Measurements from ENCODE around the gene PRDM4. TPM values are rescaled to one million over a fixed set of nuclear protein-coding genes. Genes with fewer than 3 reads are reported as not detected.

Gene PRDM4
- total RNA-seq, 3 donors from 2014 or later: 42.9 to 46.3 (median 44.6) TPM

- Mint-ChIP-seq H3K9me3 (no peaks in the 10 kb centered on the region), H3K4me1 (ENCODE audit: low read depth) (peaks cover 30% of the 10 kb centered on the region)
- no peak for ATAC-seq
Measured at GRCh38 chr12:107684990-107685359, 76.0 kb downstream of the PRDM4 start.

DNA sequence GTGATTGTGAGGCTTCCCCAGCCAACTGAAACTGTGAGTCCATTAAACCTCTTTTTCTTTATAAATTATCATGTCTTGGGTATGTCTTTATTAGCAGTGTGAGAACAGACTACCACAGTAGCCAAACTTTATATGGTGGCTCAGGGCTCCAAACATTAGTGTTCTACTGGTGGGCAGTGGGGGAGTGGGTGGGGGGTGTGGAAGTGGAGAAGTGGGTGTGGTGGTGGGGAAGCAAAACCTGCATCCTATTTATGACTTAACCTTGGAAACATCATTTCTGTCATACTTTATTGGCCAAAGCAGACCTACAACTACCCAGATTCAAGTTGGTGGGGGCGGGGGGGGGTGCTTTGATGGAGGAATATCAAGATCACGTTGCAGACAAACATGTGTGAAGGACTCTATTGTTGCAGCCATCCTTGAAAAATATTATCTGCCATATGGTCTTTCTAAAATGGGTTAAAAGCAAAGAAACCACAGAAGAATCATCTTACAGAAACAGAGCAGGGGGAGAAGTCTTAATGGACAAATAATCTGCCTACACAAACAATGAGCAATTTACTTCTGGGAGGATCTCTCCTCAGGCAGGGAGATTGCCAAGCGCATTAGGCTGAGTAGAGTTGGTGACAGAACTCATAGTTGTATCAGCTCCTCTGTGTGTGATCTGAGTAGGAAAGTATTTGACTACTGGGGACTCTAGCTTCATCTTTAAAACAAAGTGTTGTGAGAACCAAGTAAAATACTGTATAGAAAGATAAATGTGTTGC lies 76.7 kb downstream of the PRDM4 start:
- peak overlapping the region; percentile 90 for H3K4me3 Mint-ChIP-seq
- no peak for DNase-seq
- H3K9me3 Mint-ChIP-seq: no peaks in the 10 kb centered on the region
- ATAC-seq: no peak
- H3K27me3 Mint-ChIP-seq (ENCODE audit: low read depth): no peaks in the 10 kb centered on the region
- peaks cover 30% of the 10 kb centered on the region for H3K4me1 Mint-ChIP-seq (ENCODE audit: low read depth)
- peaks cover 11% of the 10 kb centered on the region for H3K36me3 Mint-ChIP-seq (ENCODE audit: insufficient read depth)

More at GRCh38 chr12:107684990-107685359, 76.0 kb downstream of the PRDM4 start:
- H3K4me3 Mint-ChIP-seq: peak overlapping the region; percentile 90
- DNase-seq: peak; percentile 20
- H3K36me3 Mint-ChIP-seq (ENCODE audit: insufficient read depth): peaks cover 17% of the 10 kb centered on the region
- no peaks in the 10 kb centered on the region for H3K27me3 Mint-ChIP-seq (ENCODE audit: low read depth)

Other genes starting within 250 kb of the PRDM4 start
- 100 to 1,000 TPM in 1 of 3 donors, 10 to 100 TPM in 2; 79.4 to 106 (median 97.3) TPM for gene PWP1, start 75.3 kb downstream of the PRDM4 start, total RNA-seq
- gene ASCL4, start 13.6 kb upstream of the PRDM4 start, total RNA-seq: not detected